Measurements from ENCODE around the gene SIRPG. TPM values are rescaled to one million over a fixed set of nuclear protein-coding genes. Genes with fewer than 3 reads are reported as not detected.

SIRPG gene
- total and polyA plus RNA-seq, 2 of the 8 experiments (the other 6 are each of a cell fraction or from before 2014, with no cell fraction given) = 0.08 TPM; not detected in 1

DNA sequence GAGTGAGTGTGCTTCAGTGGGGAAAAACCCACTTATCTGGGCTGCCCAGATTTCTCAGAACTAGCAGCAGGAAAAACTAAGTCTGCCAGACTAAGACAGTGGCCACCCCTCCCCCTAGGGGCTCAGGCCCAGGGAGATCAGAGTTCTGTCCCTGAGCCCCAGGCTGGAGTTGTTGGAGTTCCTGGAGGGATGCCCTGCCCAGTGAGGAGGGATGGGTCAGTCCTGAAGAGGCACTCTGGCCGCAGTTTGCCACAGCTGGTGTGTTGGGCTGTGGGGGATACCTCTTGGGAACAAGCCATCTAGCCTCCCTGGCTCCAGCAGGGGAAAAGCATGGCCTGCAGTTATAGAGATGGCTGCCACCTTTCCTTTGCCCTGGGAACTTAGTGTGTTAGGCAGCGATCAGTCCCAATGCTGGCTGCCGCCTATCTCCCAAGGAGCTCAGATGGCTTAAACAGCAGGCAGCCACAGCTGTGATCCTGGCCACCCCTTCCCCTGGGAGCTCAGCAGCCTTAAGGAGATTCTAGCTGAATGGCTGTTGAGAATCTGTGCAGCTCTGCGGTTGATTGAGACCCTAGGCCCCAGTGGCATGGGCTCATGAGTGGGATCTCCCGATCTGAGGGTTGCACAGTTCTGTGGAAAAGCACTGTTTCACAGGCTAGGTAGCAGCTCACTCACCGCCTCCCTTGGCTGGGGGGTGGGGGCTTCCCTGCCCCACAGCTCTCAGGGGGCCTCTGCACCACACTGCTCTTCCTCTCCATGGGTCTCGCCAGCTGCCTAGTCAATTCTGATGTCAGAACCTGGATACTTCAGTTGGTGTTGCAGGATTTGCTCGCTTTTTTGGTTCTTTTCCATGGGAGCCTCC is 13.2 kb downstream of the SIRPG start:
- Histone ChIP-seq H2BK20ac (ENCODE audit: low read length) (no peak overlapping the region), H4K8ac (ENCODE audit: extremely low read depth, insufficient read depth, low read length) (no peak overlapping the region), H3K9ac (replicated peaks in 1 of 4; ENCODE audit: extremely low read depth in 1 of 4, low read depth in 3 of 4, low read length in 3 of 4) (no peak overlapping the region), H3K4ac (replicated peaks; ENCODE audit: insufficient read length, low read depth, low read length) (no peak overlapping the region), H4K5ac (ENCODE audit: insufficient read length, low read depth, low read length) (no peak overlapping the region), H2BK5ac (ENCODE audit: low read depth, low read length) (no peak overlapping the region), H3K4me1 (replicated peaks in 1 of 4; ENCODE audit: control insufficient read depth in 3 of 4, insufficient read depth in 4 of 4, low read length in 3 of 4) (no peaks in the 10 kb centered on the region), H3K27me3 (replicated peaks in 1 of 4; ENCODE audit: control insufficient read depth in 3 of 4, extremely low read depth in 1 of 4, insufficient read depth in 3 of 4, low read length in 3 of 4) (no peaks in the 10 kb centered on the region), H3K23ac (ENCODE audit: insufficient read length) (no peak overlapping the region), H3K36me3 (ENCODE audit: control insufficient read depth in 2 of 4, insufficient read depth in 4 of 4, low read length in 3 of 4) (no peaks in the 10 kb centered on the region), H2AK5ac (ENCODE audit: low read depth, low read length) (no peak overlapping the region), H3K79me2 (ENCODE audit: control insufficient read depth in 1 of 2, insufficient read depth in 2 of 2, low read length in 2 of 2) (no peaks in the 10 kb centered on the region), H3K27ac (ENCODE audit: low read depth, low read length) (no peak overlapping the region), H2BK120ac (replicated peaks; ENCODE audit: low read depth, low read length) (no peak overlapping the region), H4K91ac (replicated peaks; ENCODE audit: insufficient read length, low read length) (no peak overlapping the region), H3K4me2 (ENCODE audit: insufficient read depth in 1 of 2, low read depth in 2 of 2, low read length in 2 of 2) (no peak overlapping the region), H3K14ac (ENCODE audit: insufficient read length) (no peak overlapping the region), H2BK15ac (ENCODE audit: low read length) (no peak overlapping the region), H3K18ac (ENCODE audit: extremely low read depth, low read length) (no peak overlapping the region), H2AFZ (ENCODE audit: low read length) (no peak overlapping the region), H4K20me1 (replicated peaks in 1 of 2; ENCODE audit: control insufficient read depth in 1 of 2, insufficient read depth in 2 of 2, low read length in 2 of 2) (no peaks in the 10 kb centered on the region), H2BK12ac (ENCODE audit: low read depth, low read length) (no peak overlapping the region), H3K23me2 (ENCODE audit: low read depth, low read length) (no peaks in the 10 kb centered on the region), H3K56ac (replicated peaks; ENCODE audit: insufficient read length, low read depth, low read length) (no peak overlapping the region), H3K79me1 (ENCODE audit: low read depth, low read length) (no peaks in the 10 kb centered on the region), H3K9me3 (ENCODE audit: insufficient read depth in 2 of 2, low read depth in 1 of 2, low read length in 1 of 2) (no peaks in the 10 kb centered on the region), H3K4me3 (ENCODE audit: extremely low read depth in 1 of 4, insufficient read depth in 2 of 4, low read depth in 3 of 4, low read length in 4 of 4) (no peak overlapping the region)
- ChIA-PET CTCF (ENCODE audit: partially characterized antibody) (interaction anchor here (0.8 kb wide), 1 partner anchor 95 kb away, joined by 3 read pairs; no protein-coding TSS in a partner anchor), POLR2A (ENCODE audit: partially characterized antibody) (no interaction called here)
- TF ChIP-seq CBX5 (IDR thresholded peaks at IDR 0.05; ENCODE audit: low read depth, low read length) (no peak), TEAD4 (IDR thresholded peaks at IDR 0.05; ENCODE audit: low read depth, low read length) (no peak)
- 92% methylated on average over 8 of the region's 8 CpGs; no CpG with 5 or more reads in 1 of the 2 experiments for WGBS, 2 experiments (ENCODE audit: extremely low coverage in 1 of 2, insufficient coverage in 1 of 2, insufficient read length in 1 of 2, insufficient replicate concordance in 2 of 2, low coverage in 1 of 2, low lambda C conversion rate in 2 of 2, missing lambda C conversion rate in 1 of 2)
- FAIRE-seq = no peak
- DNase-seq (ENCODE audit: low read depth in 1 of 2, low spot score in 2 of 2) = peak in 1 of 2 experiments; percentile 33
